NCI-H1436 treated with DMSO at 0.1 percent for 48 hours (cell line): ENCODE results near the gene NCKAP5L.
"Not testable (repeated sequence)": the region's sequence is repeated elsewhere in the genome, so short reads cannot be mapped to it uniquely, and the experiment has no call there.

Source experiments
- DNase-seq: peaks from one replicate; lab custom pipeline; 2025; lab: John Stamatoyannopoulos, UW

NCKAP5L gene

GRCh38 chr12:49865782-49866135 lies 37.5 kb upstream of the NCKAP5L start:
- no peak for DNase-seq

- no peak for DNase-seq
Measured at GRCh38 chr12:49865109-49865781, 37.0 kb upstream of the NCKAP5L start.

DNA sequence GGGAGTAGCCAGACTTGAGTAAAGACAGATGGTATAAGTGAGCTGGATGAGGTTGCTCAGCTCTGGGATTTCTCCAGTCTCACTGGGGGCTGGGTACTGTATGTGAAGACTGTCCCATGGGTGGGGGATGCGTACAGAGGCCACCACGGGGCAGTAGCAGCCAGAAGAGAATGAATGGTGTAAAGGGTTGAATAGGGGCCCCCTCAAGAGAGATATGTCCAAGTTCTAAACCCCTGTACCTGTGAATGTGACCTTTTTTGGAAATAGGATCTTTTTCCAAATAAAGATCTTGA lies 36.5 kb upstream of the NCKAP5L start:
- DNase-seq: no peak

GRCh38 chr12:49863946-49864797 lies 36.0 kb upstream of the NCKAP5L start:
- no peak for DNase-seq

DNA sequence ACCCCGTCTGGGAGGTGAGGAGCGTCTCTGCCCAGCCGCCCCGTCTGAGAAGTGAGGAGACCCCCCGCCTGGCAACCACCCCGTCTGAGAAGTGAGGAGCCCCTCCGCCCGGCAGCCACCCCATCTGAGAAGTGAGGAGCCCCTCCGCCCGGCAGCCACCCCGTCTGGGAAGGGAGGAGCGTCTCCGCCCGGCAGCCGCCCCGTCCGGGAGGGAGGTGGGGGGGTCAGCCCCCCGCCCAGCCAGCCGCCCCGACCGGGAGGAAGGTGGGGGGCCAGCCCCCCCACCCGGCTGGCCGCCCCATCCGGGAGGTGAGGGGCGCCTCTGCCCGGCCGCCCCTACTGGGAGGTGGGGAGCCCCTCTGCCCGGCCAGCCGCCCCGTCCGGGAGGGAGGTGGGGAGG lies 32.7 kb upstream of the NCKAP5L start:
- DNase-seq: not testable (repeated sequence)

GRCh38 chr12:49855890-49856289 lies 27.7 kb upstream of the NCKAP5L start:
- DNase-seq: not testable (repeated sequence)

GRCh38 chr12:49854976-49855375 lies 26.8 kb upstream of the NCKAP5L start:
- no peak for DNase-seq

DNA sequence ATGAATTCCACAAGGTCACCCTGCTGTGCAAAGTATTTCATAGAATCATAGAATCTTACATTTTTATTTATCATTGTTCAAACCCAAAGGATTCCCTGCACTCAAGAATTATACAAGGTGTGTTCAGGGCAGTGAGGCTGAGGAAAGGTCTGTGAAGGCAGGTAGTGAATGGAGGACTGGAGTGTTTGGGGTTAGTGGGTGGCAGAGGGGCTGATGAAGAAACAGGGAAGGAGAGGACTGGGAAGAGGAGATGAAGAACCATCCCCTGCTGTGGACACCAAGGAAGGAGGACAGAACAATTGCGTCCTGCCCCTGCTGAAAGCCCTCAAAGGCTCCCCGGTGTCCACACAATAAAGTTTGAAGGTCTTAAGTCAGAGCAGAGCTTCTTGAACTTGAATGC lies 25.5 kb upstream of the NCKAP5L start:
- DNase-seq: no peak

DNA sequence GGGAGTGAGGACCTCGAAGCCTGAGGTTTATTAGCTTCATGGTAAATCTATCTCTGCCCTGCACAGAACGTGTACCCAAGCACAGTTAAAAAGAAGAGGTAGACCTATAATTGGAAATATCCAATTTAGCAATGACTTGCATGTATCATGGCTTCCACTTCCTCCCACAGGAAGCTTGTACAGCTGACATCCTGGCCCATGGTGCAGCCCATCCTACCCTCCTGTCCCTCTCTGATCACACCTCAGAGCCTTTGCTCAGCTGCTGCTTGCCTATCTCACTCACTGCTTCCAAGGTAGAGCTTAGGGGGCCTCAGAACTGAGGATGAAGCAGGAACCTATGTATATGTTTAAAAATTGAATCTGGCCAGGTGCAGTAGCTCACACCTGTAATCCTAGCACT lies 18.9 kb upstream of the NCKAP5L start:
- no peak for DNase-seq

DNA sequence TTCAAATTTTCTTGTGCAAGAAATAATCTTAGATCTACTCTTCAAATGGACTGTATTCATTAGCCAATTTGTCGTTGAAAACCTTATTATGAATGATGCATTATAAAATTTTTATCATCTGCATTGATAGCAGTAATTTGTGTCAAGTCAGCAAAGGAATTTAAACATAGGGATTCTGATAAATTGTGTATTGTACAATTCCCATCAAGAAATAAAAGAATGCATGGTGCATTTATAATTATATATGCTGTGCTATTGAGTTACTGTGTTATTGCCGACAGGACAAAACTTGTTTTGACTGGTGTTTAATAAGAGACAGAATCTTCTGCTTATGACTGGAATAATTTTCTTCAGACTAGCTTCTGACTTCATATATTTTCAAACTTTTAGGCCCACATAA lies 17.8 kb upstream of the NCKAP5L start:
- DNase-seq: no peak

- DNase-seq: no peak
Measured at GRCh38 chr12:49843876-49844437, 15.7 kb upstream of the NCKAP5L start.

- no peak for DNase-seq
Measured at GRCh38 chr12:49843411-49843810, 15.2 kb upstream of the NCKAP5L start.

DNA sequence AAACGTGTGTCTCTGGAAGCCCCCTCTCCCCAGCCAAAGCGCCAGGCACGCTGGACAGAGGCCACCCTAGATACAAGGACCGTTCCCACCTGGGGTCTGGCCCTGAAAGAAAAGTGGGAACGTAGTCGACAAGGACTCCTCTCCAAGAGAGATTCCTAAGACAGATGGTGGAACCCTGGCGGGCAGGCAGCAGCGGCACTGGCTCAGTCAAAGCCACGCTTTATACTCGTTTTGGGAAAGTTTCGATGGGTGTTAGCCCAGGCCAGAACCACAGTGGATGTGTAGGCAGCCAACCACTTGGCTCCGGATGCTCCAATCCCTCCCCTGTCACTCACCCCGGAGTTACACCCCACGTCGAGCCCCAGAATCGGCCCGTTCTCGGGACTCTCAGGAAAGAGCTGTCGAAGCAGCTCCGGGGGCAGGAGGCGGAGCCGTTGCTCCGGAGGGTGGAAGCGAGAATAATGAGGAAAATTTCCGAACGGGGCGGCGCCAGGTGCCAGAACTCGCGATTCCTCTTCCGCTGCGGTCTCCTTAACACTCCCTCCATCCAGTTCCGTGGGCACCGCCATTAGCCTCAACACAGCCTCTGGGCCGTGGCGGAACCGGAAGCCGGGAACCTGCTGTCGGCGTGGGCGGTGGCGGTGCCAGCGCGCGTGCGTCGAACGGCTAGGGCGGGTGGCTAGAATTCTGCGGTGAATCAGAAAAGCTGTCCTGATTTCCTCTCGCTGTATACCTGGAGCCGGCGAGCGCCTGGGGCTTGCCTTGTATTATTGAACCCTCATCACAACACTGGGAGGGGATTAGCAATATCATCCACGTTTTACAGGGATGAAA lies 14.5 kb upstream of the NCKAP5L start, which contains the start of gene BCDIN3D:
BCDIN3D (minus strand) TSS at position 588 of the 834 bp plus-strand sequence; CDS start at position 569, 19 bp downstream.
- peak; percentile 42 for DNase-seq

DNA sequence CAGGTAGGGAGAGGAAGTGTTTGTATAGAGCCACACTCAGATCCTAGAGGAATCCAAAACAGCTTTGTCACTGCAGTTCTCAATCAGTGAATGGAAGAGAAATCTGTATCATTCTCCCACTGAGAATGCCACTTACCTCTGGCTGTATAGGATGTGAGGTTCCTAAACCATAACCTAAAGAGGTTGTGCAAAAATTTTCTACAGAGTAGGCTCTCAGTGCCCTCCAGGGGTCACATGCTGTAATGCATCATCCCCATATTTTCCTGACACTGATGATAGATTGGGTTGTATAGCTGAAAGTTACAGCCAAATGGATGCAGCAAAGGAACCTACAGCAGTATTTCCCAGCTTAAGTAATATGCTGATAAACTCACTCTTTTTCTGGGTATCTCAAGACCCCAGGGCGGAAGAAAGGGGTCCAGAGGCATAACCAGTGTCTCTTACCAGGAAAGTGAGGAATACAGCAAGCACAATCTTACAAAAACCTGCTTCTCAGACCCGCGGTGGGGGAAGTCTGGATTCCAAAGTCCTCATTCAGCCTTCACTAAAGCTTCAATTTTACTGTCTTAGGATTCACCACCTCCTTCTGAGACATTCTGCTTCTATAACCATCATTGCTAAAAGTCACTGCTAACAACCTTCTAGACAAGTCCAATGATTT lies 10.9 kb upstream of the NCKAP5L start:
- no peak for DNase-seq

DNA sequence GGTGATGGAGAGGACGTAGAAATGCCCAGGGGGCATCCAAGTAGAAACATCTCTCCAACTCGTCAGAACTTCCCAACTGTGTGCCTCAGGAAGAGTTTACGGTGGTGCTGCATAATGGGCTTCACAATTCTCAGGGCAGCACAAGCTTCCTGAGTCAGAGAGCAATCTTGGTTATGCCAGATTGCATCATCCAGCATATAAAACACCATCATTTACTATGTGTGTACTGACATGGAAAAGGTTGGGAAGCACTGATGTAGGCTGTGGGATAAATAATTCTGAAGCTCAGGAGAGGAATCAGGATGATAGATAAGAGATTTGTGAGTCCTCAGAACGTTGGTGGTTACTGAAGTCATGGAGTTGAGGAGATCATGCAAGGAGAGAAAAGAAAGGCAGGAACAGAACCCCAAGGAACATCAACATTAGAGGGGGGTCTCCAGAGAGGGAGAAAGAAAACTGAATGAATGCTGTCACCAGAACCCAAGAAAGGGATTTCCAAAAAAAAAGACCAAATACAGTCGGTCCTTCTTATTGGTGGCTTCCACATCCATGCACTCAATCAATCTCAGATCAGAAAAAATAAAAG lies 4.7 kb upstream of the NCKAP5L start:
- DNase-seq: no peak

- DNase-seq: no peak
Measured at GRCh38 chr12:49831717-49832116, 3.5 kb upstream of the NCKAP5L start.

- DNase-seq: no peak
Measured at GRCh38 chr12:49827401-49828099, 663 bp downstream of the NCKAP5L start.

DNA sequence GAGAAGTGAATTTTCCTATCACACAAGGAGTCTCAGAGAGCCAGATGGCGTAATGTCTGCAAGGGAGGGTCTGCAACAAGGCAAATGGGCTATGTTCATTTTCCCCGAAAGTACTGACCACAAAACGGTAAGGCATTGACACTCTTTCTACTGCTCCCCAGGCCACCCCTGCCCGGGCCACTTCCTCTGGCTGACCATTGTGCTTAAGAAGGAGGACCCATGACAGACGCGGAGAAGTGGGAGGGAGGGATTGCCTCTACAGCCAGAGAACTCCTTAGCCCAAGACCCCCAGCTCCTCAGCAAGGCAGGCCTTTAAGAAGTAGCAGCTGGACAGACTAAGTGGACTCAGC lies 1.2 kb downstream of the NCKAP5L start:
- DNase-seq: no peak

- DNase-seq: no peak
Measured at GRCh38 chr12:49825971-49826421, 2.2 kb downstream of the NCKAP5L start.

DNA sequence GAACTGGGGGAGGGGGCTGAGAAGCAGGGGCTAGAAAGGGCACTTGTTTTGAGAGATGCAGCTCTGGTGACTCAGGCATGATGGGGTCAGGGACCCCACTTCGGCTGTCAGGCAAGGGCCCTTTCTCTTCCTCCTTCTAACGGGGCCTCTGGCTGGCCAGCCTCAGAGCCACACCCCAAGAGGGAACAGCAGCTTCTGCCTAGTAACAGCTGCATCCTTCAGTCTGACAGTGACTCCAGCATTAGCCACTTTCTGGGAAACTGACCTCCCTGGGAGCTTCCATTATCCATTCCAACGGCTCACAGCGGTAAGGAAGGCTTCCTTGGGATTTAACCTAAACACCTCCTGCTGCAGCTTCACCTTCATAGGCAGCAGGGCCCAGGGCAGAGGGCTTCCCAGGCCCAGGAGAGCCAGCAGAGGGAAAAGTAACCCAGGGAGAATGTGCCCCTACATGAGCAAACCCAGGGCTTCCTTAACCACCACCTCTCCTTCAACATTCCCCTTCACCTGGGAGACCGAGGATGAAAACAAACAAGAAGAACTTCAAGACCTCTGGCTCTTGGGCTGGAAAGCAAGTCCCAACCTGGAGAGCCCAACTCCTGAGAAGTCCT lies 2.7 kb downstream of the NCKAP5L start:
- no peak for DNase-seq
